NK-92 (cell line): ENCODE data around the gene HAGH.

Source experiments
- DNase-seq: peaks from one replicate; lab custom pipeline; 2025; ENCODE audit not compliant: unreplicated experiment; lab: John Stamatoyannopoulos, UW

The HAGH gene

GRCh38 chr16:1787322-1788094, 39.1 kb downstream of the HAGH start:
- no peak for DNase-seq

- DNase-seq: no peak
These were observed 39.6 kb downstream of the HAGH start for GRCh38 chr16:1787056-1787321.

- DNase-seq: no peak
These were observed 40.2 kb downstream of the HAGH start for GRCh38 chr16:1786242-1787055.

- DNase-seq: no peak
These were observed 40.8 kb downstream of the HAGH start for GRCh38 chr16:1785846-1786170.

GRCh38 chr16:1784977-1785845, 41.4 kb downstream of the HAGH start:
- no peak for DNase-seq

GRCh38 chr16:1782408-1783264, 44.0 kb downstream of the HAGH start, which contains the start of the genes NUBP2 and SPSB3:
TSS of gene NUBP2 (plus strand) at chr16:1782960. CDS start at chr16:1783021, 61 bp downstream.
TSS of gene SPSB3 (minus strand) at chr16:1782571. CDS start at chr16:1781483, 1,088 bp downstream.
- DNase-seq: peak; percentile 85

- no peak for DNase-seq
These were observed 44.7 kb downstream of the HAGH start for GRCh38 chr16:1781758-1782407.

- no peak for DNase-seq
These were observed 45.4 kb downstream of the HAGH start for GRCh38 chr16:1781254-1781653.

GRCh38 chr16:1780677-1781072, 46.0 kb downstream of the HAGH start:
- no peak for DNase-seq

- DNase-seq: no peak
These were observed 46.6 kb downstream of the HAGH start for GRCh38 chr16:1779741-1780676.

GRCh38 chr16:1779234-1779701, 47.4 kb downstream of the HAGH start:
- DNase-seq: no peak

- DNase-seq: no peak
These were observed 48.1 kb downstream of the HAGH start for GRCh38 chr16:1778200-1779179.

- no peak for DNase-seq
These were observed 49.0 kb downstream of the HAGH start for GRCh38 chr16:1777375-1778199.

- DNase-seq: no peak
These were observed 49.6 kb downstream of the HAGH start for GRCh38 chr16:1776991-1777374.

- no peak for DNase-seq
These were observed 50.0 kb downstream of the HAGH start for GRCh38 chr16:1776672-1776955.

GRCh38 chr16:1775846-1776671, 50.6 kb downstream of the HAGH start:
- no peak for DNase-seq
